Fibroblast of lung (primary cell): ENCODE measurements around the gene ASNSD1.

Experiments used
- EZH2 ChIP-seq: IDR thresholded peaks from 2 replicates; pipeline ENCODE4 v1.5.1; 2012; ENCODE audit warnings: low read length, control low read depth, mild to moderate bottlenecking; ENCODE audit errors: missing control alignments
- TF ChIP-seq, protein P1 (sequence below), 2 donors: IDR thresholded peaks in 1 of 2; conservative IDR thresholded peaks in 1 of 2; 1 replicate in 1 of 2; 2 replicates in 1 of 2; pipeline ENCODE4 v1.5.1; 2011 to 2012; ENCODE audit warnings: low read length in 2 of 2, control low read depth in 1 of 2, inconsistent platforms in 1 of 2, low read depth in 1 of 2, mild to moderate bottlenecking in 1 of 2

DNA sequence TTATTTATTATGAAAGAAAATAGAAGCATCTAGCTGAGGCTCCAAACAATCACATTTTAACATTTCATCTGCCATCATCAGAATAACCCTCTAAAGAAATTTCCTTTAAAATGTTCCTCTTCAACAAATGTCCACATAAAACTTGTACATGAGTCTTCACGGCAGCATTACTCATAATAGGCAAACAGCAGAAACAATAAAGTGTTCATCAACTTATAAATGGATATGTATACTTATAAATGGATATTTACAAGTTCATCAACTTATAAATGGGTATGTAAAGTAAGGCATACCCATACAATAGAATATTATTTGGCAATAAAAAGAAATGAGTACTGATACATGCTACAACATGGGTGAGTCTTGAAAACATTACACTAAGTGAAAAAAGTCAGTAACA, 33.5 kb upstream of the ASNSD1 start:
- TF ChIP-seq, protein P1, sequence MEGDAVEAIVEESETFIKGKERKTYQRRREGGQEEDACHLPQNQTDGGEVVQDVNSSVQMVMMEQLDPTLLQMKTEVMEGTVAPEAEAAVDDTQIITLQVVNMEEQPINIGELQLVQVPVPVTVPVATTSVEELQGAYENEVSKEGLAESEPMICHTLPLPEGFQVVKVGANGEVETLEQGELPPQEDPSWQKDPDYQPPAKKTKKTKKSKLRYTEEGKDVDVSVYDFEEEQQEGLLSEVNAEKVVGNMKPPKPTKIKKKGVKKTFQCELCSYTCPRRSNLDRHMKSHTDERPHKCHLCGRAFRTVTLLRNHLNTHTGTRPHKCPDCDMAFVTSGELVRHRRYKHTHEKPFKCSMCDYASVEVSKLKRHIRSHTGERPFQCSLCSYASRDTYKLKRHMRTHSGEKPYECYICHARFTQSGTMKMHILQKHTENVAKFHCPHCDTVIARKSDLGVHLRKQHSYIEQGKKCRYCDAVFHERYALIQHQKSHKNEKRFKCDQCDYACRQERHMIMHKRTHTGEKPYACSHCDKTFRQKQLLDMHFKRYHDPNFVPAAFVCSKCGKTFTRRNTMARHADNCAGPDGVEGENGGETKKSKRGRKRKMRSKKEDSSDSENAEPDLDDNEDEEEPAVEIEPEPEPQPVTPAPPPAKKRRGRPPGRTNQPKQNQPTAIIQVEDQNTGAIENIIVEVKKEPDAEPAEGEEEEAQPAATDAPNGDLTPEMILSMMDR (conservative IDR thresholded peaks at IDR 0.05 in 1 of 2, IDR thresholded peaks at IDR 0.05 in 1 of 2; ENCODE audit: low read depth in 1 of 2, low read length in 2 of 2): no peak
- no peak for TF ChIP-seq EZH2
